CD4-positive, alpha-beta T cell treated with Interleukin-4 for 1 hour (primary cell): Measurements from ENCODE around the gene SEMA5A.

Experiments
- DNase-seq, 2 donors: peaks; one replicate each; pipeline ENCODE4 v3.0.0-alpha.2; 2020 to 2022

The SEMA5A gene

GRCh38 chr5:9545136-9545991 lies 511 bp downstream of the SEMA5A start:
- no peak for DNase-seq

GRCh38 chr5:9544502-9545135 lies 1.3 kb downstream of the SEMA5A start:
- peak in 1 of 2 donors; percentile 31 for DNase-seq

GRCh38 chr5:9544056-9544455 lies 1.8 kb downstream of the SEMA5A start:
- no peak for DNase-seq

- no peak for DNase-seq
These were observed 2.5 kb downstream of the SEMA5A start for GRCh38 chr5:9543311-9543920.

- DNase-seq: no peak
These were observed 5.1 kb downstream of the SEMA5A start for GRCh38 chr5:9540791-9541190.

- DNase-seq: peak in 1 of 2 donors; percentile 61
These were observed 7.4 kb downstream of the SEMA5A start for GRCh38 chr5:9538504-9538903.

- DNase-seq: no peak
These were observed 8.4 kb downstream of the SEMA5A start for GRCh38 chr5:9537223-9538141.

GRCh38 chr5:9536717-9537116 lies 9.2 kb downstream of the SEMA5A start:
- no peak for DNase-seq

GRCh38 chr5:9534881-9535517 lies 10.9 kb downstream of the SEMA5A start:
- DNase-seq: no peak

- no peak for DNase-seq
These were observed 12.1 kb downstream of the SEMA5A start for GRCh38 chr5:9533562-9534364.

- no peak for DNase-seq
These were observed 12.8 kb downstream of the SEMA5A start for GRCh38 chr5:9533096-9533495.

- no peak for DNase-seq
These were observed 16.4 kb downstream of the SEMA5A start for GRCh38 chr5:9529513-9529912.

GRCh38 chr5:9529041-9529480 lies 16.8 kb downstream of the SEMA5A start:
- DNase-seq: no peak

- no peak for DNase-seq
These were observed 20.9 kb downstream of the SEMA5A start for GRCh38 chr5:9524941-9525340.

- DNase-seq: no peak
These were observed 22.6 kb downstream of the SEMA5A start for GRCh38 chr5:9523090-9523823.

GRCh38 chr5:9519537-9519936 lies 26.3 kb downstream of the SEMA5A start:
- no peak for DNase-seq

GRCh38 chr5:9516591-9516990 lies 29.3 kb downstream of the SEMA5A start:
- DNase-seq: no peak

- DNase-seq: no peak
These were observed 30.4 kb downstream of the SEMA5A start for GRCh38 chr5:9515436-9515835.

- DNase-seq: no peak
These were observed 30.9 kb downstream of the SEMA5A start for GRCh38 chr5:9514968-9515367.

- DNase-seq: no peak
These were observed 32.0 kb downstream of the SEMA5A start for GRCh38 chr5:9513827-9514226.

GRCh38 chr5:9512457-9512856 lies 33.4 kb downstream of the SEMA5A start:
- DNase-seq: no peak
